SH-SY5Y (cell line): ENCODE results near the gene IGFBP4.

Experiments
- GATA2 ChIP-seq: IDR thresholded peaks from 2 replicates; pipeline ENCODE4 v1.6.1; 2011; ENCODE audit warnings: mild to moderate bottlenecking, low read depth, low read length
- GATA3 ChIP-seq: IDR thresholded peaks from 2 replicates; pipeline ENCODE4 v1.6.1; 2011; ENCODE audit warnings: low read depth, mild to moderate bottlenecking, low read length, moderate library complexity

Gene IGFBP4

GRCh38 chr17:40443196-40443987, at the start of gene IGFBP4:
IGFBP4 (plus strand) TSS chr17:40443450; CDS start chr17:40443736, 286 bp downstream.
- TF ChIP-seq GATA3 = no peak
- TF ChIP-seq GATA2 = no peak

GRCh38 chr17:40399185-40399584, 44.1 kb upstream of the IGFBP4 start:
- TF ChIP-seq GATA2 = no peak
- TF ChIP-seq GATA3 = no peak

- TF ChIP-seq GATA3 (no peak), GATA2 (no peak)
These were observed 40.6 kb upstream of the IGFBP4 start for GRCh38 chr17:40402668-40403067.

DNA sequence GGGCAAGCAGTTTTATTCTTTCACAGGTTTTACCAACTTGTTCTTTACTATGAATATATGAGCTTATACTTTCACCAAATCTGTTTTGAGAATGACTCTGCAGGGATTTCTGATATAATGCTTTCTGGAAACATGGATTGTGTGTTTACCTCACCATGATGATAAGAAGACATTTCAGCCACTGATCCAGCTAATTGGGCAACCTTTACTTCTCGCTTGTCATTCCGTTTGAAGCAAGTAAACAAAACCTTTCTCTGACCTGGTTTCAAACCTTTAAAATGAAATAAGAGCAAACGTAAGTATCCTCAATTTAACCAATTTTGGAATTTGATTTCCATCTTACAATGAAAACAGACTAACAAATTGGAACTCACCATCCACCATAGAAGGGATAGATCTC, 39.2 kb upstream of the IGFBP4 start:
- no peak for TF ChIP-seq GATA2
- no peak for TF ChIP-seq GATA3

DNA sequence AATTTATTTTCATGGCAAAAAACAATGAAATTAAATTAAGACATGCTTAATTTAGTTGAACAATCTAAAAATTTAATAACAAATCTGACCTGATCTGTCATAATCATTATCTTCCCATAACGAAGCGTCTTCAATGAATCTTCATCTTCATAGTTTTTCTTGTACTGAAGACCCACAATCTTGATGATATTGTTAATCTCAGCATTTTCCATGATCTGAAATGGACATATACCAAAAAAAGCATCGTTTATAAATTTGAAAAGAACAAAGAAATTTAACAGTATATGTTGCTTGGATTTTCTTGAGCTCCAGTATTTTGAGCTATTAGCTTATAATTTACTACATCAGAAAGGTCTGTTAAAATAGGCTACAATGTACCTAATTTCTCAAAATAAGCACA, 35.8 kb upstream of the IGFBP4 start:
- TF ChIP-seq GATA3 (no peak), GATA2 (no peak)

- TF ChIP-seq GATA3 = no peak
- TF ChIP-seq GATA2 = no peak
These were observed 33.2 kb upstream of the IGFBP4 start for GRCh38 chr17:40410082-40410481.

- TF ChIP-seq GATA3 (no peak), GATA2 (no peak)
These were observed 31.4 kb upstream of the IGFBP4 start for GRCh38 chr17:40411821-40412220.

- TF ChIP-seq GATA2 (no peak), GATA3 (no peak)
These were observed 30.4 kb upstream of the IGFBP4 start for GRCh38 chr17:40412880-40413279.

DNA sequence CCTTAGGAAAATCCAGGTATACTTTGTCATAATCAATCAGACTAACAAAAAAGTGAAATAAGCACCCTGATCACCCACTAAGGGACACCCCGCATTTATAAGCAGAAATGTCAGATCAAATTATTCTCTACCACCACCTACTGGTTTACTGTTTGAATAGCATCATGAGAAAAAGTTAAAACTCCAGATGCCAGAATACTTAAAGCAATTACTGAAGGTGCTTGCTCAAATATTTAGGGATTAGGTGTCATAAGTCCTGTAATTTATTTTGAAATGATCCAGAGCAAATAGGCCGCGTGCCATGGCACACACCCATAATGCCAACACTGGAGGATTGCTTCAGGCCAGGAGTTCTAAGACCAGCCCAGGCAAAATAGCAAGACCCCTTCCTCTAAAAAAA, 27.9 kb upstream of the IGFBP4 start:
- TF ChIP-seq GATA2 (no peak), GATA3 (no peak)

- TF ChIP-seq GATA3 (no peak), GATA2 (no peak)
These were observed 26.6 kb upstream of the IGFBP4 start for GRCh38 chr17:40416671-40417070.

DNA sequence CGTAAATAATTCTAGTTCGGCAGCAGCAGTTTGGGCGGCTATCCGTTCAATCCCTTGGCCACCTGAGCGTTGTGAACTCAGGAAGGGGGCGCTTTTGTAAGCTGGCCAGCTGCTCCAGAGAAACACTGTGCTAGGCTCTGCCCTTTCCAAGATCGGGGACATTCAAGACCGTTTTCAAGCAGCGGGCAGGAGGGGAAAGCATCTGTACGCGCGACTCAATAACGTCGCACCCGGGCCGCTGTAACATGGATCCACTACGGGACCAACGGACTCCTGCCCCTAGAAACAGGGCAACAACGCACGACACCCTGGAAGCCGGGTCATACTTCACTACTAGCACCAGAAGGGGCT, 26.0 kb upstream of the IGFBP4 start:
- TF ChIP-seq GATA3 (no peak), GATA2 (no peak)

- TF ChIP-seq GATA2 (no peak), GATA3 (no peak)
These were observed 25.4 kb upstream of the IGFBP4 start, which contains the start of gene TOP2A for GRCh38 chr17:40417609-40418427. TOP2A (minus strand) TSS chr17:40417896; CDS start chr17:40417791, 105 bp downstream.

GRCh38 chr17:40418428-40418706, 24.9 kb upstream of the IGFBP4 start:
- TF ChIP-seq GATA3 = no peak
- TF ChIP-seq GATA2 = no peak

DNA sequence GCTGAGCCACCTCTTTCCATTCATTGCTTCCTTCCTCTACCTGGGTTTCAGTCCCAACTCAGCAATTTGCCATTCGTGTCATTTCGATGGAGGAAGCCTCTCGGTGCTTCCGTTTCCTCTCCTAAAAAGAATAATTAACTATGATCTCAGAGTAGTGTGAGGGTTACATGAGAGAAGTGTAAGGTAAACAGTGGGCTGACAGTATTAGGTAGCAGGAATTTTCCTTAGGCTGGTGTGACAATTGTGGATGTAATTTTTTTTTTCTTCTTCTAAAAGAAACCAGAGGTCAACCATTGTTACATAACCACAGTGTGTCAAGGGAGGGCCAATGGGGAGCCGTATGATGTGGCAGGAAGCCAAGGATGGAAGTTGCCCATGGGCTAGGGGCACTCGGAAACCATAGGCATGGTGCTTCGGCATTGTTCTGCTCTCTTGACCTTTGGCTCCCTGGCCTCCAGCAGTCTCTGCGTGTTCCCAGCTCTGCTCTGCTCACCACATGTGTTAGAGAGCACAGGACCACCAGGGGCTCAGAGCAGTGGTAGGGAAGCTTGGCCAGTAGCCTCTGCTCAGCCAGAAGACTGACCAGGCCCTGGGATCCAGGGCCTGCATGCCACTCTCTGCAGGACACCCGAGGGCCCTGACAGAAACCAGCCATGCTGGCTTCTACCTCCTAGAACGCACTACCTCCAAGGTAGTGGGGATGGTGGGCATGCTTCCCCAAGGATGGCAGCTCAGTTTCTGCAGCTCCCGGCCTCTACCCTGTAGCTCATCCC, 23.5 kb upstream of the IGFBP4 start:
- TF ChIP-seq GATA2 = no peak
- no peak for TF ChIP-seq GATA3
